GM21367 (cell line): ENCODE data around the gene SLC9A9.
A peak's percentile ranks its signal among the peaks of the same experiment; 100 is the strongest.

Experiments used
- ATAC-seq: cut with Tn5 transposase; IDR thresholded peaks from one replicate; pipeline ENCODE4 v1.9.1; 2021; ENCODE audit not compliant: unreplicated experiment

SLC9A9 gene

GRCh38 chr3:143653493-143653892 lies 194.8 kb downstream of the SLC9A9 start:
- no peak for ATAC-seq

DNA sequence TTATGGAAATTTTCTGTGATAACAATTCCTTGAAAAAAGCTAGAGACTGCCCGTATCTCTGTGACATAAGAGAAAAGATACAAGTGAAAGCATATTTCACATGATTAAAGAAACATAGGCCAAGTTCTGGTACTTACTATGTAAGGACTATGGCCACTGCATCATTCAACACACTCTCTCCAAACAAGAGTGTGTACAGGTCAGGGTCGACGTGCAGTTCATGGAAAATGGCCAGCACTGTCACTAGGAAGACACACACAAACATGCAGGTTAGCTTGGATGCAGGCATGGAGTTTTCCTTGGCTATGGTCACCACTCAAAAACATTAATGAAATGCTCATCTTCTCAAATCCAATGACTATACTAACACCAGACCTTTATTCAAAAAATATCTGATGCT lies 196.2 kb downstream of the SLC9A9 start:
- ATAC-seq: no peak

DNA sequence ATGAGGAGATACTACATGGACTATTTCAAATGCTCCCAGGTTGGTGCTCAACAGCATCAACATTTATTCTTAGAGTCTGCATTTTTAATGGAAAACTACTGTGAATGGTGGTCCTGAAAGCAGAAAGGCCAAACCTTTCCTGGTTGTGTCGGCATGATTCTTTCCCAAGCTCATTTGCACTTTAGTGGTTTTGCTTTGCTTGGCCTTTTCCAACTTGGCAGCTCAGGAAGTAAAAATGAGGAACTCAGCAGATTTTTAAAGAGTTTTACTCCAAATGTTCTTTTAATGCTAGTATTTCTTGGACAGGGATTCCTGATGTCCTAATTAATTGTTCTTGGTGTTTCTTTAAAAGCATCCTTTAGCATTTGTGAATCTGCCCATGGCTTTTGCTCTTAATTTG lies 197.4 kb downstream of the SLC9A9 start:
- ATAC-seq: no peak

DNA sequence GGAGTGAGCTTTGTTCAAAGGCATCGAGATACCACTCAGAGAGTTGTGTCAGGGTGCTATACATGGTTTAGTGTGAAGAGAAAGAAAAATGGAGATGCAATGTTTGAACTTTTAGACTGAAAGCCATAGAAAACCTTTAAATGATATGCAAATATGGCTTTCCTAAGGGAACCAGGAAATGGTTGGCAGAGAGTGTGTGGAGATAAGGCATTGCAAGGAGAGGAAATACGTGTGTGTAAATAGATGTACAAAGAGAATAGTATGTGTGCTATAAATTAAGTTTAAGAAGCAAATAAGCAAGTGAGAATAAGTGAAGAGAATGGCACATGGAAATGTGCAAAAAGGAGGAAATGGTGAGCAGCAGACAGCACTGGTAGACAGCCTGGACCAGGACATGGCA lies 198.1 kb downstream of the SLC9A9 start:
- ATAC-seq: no peak

GRCh38 chr3:143648708-143649107 lies 199.6 kb downstream of the SLC9A9 start:
- ATAC-seq: no peak

DNA sequence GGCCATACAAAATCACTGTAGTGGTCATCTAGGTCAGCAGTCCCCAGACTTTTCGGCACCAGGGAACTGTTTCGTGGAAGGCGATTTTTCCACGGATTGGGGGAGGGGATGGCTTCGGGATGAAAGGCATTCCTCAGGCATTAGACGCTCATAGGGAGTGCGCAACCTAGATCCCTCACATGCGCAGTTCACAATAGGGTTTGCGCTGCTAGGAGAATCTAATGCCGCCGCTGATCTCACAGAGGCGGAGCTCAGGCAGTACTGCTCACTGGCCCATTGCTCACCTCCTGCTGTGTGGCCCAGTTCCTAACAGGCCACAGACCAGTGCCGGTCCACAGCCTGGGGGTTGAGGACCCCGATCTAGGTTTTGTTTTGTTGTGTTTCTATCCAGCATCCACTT lies 200.1 kb downstream of the SLC9A9 start:
- ATAC-seq: no peak

- no peak for ATAC-seq
Measured at GRCh38 chr3:143644370-143645089, 203.7 kb downstream of the SLC9A9 start.

DNA sequence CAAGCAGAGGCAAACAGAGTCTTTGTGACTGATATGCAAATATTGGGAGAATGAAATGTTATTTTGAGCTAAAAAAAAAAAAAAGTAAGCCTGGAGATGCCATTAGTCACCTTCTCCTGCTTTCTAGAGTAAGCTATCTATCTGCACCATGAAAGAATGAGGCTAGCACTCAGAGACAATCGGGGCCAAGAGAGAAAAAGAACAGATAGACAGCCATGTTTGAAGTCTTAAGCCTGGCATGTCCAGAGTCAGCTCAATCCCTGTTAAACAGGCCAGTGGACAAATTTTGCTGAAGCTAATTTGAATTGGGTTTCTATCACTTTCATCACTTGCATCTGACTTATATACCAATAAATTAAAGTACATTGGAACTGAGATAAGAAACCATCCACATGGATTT lies 204.4 kb downstream of the SLC9A9 start:
- ATAC-seq: no peak

GRCh38 chr3:143640774-143641173 lies 207.5 kb downstream of the SLC9A9 start:
- ATAC-seq: no peak

DNA sequence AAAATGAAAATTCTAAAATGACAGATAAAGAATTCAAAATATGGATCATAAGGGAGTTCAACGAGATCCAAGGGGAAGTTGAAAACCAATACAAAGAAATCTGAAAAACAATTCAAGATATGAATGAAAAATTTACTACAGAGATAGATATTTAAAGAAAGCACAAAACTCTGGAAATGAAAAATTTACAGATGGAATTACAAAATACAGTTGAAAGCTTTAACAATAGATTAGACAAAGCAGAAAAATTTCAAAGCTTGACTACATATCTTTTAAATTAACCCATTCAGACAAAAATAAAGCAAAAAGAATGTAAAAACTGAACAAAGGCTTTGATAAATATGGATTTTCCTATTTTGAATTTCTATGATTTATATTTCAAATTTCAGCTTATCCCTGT lies 211.1 kb downstream of the SLC9A9 start:
- ATAC-seq: no peak

DNA sequence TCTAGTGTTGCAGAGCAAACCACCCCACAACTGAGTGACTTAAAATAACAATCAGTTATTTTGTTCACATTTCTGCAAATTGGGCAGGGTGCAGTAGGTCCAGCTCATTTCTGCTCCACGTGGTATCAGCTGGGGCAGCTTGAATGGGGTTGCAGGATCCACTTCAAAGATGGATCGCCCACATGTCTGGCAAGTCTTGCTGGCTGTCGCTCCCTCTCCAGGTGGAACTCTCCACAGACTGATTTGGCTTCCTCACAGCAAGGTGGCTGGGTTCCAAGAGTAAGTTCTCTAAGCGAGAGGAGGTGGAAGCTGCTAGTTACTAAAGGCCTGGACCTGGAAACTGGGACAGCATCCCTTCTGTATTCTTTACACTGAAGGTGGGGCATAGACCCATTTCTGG lies 213.3 kb downstream of the SLC9A9 start:
- ATAC-seq: no peak

- no peak for ATAC-seq
Measured at GRCh38 chr3:143634427-143634826, 213.8 kb downstream of the SLC9A9 start.

- ATAC-seq: no peak
Measured at GRCh38 chr3:143633816-143634215, 214.5 kb downstream of the SLC9A9 start.

DNA sequence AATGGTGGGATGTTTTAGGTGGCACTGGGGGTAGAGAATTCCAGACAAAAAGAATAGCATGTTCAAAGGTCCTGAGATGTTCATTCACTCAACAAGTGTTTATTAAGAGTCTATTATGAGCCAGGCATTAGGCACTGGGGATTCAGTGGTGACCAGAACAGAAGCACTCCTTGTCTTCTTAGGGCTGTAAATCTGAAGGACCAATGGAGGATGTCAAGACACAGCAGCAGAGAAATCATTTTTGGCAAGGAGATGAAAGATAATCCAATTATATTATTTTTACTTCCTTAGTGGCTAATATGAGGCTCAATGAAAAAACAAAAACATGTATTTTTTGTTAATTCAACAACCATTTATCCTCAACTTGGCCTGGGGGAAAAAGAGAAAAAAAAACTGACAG lies 218.5 kb downstream of the SLC9A9 start:
- no peak for ATAC-seq

DNA sequence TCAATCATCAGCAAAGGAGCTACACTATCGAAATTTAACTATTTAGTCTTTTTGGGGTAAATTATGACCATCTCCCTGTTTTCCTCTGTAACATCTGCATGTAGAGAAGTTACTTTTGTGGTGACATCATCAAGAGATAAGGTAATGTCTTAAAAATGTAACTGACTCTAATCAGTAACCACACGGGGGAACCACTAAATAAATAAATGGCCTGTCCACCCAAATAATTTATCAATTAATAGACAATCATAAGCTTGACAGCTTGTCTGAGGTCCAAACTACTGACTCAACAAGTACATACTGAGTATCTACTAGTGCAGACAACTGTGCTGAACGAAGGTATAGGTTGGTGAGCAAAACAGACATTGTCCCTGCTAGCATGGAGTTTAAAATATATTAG lies 219.3 kb downstream of the SLC9A9 start:
- ATAC-seq: no peak

DNA sequence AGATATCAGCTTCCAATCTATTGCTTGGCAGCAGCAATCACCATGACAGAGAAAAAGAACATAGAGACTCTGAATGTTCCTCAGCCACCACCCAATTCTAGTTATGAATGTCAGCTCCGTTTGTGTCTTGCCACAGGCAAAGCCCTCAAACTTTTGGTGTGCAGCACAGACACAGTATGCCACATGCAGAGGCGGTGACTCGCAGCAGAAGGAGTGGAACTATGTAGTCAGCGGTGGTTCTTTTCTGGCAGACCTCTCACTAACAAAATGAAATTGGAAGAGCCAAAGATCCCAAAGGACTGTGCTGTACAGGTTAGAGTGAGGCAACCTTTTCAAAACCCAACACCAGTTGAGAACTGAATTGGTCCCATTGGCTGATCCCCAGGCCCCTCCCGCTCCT lies 220.9 kb downstream of the SLC9A9 start:
- ATAC-seq: no peak

DNA sequence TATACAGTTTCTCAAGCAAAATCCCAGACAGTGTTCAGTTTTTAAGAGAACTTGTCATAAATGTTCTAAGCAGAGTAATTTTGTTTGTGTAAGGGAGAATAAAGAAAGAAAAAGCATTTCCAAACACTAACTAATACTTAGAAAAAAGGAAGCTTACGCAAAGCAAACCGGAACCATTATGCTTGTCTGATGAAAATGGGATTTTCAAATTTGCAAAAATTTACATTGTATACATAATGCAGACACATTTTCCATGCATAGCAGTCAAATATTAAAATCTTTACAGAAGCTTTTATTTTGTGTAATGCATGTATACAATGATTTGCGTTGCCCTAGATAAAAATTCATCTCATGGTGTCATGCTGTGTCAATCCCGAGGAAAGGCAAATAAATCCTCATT lies 229.0 kb downstream of the SLC9A9 start:
- ATAC-seq: no peak

DNA sequence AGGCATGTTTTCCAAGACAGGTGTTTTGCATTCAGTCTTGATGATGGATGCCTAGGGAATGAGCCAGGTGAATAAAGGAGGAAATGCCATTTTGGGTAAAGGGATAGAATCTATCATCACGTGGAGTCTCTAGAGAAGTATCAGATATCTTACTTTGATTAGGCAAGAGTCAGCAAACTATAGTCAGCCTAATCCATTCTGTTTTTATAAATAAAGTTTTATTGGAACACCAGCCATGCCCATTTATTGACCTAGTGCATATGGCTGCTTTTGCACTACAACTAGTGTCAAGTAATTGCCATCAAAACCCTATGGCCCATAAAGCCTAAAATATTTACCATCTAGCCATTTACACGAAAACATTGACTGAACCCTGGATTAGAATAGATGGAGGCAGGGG lies 231.2 kb downstream of the SLC9A9 start:
- no peak for ATAC-seq

DNA sequence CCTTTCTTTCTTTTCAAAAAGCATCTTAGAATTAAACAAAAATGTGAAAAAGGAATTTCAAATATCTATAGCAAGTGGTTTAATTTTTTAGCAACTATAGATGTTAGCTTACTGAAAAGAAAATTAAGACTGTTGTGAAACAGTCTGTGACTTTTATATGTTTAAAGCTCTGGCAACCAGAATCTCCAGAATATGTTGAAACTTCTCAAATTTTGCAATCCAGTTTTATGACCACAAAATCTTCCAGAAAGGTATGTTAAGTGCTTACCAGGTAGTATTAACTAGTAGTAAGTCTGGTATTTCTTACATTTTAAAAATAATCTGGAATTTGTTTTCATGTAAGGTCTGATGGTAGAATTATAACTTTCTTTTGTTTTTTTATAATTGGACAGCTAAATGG lies 235.0 kb downstream of the SLC9A9 start:
- no peak for ATAC-seq

- ATAC-seq: no peak
Measured at GRCh38 chr3:143612541-143612940, 235.7 kb downstream of the SLC9A9 start.

DNA sequence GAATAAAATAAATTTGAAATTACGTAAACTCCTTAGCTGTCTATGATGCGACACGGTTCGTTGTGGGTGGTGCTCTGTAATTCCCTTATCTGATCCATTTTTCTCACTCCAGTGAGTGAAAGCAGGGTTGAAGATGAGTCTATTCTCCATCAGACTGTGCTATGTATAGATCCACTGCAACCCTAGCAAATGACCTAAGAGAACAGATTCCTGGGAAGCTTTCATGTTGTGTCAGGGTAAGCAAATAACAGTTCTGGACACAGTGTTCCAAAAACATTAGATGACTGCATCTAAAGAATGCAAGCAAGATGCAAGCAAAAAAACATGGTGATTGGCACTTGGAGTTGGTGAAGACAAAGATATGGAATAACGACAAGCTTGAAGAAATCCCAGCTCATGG lies 239.3 kb downstream of the SLC9A9 start:
- ATAC-seq: no peak

- ATAC-seq: peak; percentile 24
Measured at GRCh38 chr3:143605233-143605950, 242.9 kb downstream of the SLC9A9 start.
